ENCODE results near the gene GOLGA8S.
"Not testable (repeated sequence)": the region's sequence is repeated elsewhere in the genome, so short reads cannot be mapped to it uniquely, and the experiment has no call there.

GOLGA8S gene

DNA sequence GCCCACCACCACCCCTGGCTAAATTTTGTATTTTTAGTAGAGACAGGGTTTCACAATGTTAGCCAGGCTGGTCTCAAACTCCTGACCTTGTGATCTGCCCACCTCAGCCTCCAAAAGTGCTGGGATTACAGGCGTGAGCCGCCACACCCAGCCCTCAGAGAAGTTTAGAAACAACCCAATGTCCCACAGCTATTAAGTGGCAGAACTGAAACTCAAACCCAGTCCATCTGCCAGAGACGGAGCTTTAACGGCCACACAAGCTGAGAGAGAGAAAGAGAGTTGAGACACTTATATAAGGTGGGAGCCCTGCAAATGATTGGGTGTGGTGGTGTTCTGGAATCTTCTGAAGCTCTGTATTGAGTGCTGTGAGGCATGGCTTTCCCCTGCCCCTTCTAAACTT is 43.8 kb downstream of the GOLGA8S start:
- DNase-seq = not testable (repeated sequence)

DNA sequence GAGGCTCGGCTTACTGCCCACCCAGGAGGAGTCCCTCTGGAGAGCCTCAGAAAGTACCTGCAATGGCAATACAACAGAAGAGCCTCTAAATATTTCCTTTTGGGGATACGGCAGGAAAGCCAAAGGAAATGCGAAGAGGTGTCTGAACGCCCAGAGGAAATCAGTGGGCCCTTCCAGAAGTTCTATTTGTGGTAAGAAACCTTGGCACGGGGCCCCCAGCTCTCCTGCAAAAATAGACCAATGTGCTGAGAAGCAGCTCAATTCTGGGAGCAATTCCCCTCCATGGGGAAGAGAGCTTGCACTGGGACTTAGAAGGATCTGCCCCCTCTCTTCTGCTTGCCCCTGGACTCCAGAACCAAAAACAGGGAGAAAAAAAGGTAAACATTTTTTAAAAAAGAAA is 44.7 kb downstream of the GOLGA8S start:
- not testable (repeated sequence) for DNase-seq

DNA sequence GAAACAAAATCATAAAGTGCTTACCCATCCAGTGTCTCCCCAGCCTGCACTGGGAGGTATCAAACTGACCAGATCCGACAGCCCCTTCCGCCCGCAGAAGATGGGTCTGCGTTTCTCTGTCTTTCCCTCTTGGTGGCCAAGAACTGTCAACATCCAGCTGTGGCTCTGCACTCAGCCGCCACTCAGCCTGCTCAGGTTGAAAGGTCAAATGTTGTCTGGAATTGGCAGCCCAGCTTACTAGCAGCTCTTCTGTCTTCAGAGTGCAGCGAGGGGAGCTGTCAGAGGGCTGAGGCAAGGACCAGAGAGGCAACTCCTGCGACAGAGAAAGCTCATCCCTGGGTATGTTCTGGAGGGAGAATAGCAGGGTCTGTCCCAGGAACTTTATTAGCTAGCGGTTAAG is 47.1 kb downstream of the GOLGA8S start:
- no peak for DNase-seq

DNA sequence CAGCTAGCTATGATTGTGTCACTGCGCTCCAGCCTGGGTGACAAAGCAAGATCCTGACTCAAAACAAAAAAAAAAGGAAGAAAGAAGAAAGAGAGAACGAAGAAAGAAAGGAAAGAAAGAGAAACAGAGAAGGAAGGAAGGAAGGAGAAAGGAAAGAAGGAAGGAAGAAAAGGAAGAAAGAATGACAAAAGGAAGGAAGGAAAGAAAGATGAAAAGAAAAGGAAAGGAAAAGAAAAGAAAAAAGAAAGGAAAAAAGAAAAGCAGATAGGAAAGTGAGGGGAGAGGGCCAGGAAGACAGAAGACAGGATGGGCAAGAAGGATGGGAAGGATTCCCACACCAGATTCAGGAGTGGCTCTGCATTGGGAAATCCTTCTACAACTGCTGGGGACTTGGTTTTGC is 47.6 kb downstream of the GOLGA8S start:
- DNase-seq = no peak

DNA sequence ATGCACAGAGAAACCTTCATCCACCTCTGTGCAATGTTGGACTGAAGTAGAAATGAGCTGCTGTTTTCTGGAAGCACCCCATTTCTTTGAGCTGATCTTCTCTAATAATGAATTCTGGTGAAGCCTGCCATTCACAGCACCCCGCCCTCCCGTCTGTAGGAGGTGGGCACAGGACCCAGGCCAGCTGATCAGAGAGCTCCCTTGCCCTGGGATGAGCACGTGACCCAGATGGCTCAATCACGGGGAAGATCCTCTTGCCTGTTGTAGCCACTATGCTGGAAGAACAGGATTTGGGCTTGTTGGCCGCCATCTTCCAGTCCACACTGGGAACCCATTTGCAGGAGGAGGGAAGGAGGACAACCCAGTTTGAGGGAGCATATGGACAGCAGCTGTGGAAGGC is 48.0 kb downstream of the GOLGA8S start:
- no peak for DNase-seq

DNA sequence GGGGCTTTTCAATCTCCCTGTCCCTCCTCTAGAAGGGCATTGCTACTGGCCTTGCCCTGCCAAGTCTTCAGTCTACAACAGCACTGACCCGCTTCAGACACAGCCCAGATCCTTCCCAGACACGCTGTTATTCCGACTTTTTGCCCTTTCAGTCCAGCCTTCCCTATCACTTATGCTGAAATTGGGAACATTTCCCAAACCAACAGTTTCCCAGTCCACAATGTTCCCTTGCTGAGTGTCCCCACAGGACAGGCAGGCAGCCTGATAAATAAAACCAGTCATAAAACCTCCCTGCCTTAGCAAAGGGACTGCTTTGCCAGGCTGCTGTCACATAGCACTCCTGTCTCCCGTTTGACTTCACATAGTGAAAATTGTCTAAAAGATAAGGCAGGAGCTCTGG is 49.0 kb downstream of the GOLGA8S start:
- no peak for DNase-seq

DNA sequence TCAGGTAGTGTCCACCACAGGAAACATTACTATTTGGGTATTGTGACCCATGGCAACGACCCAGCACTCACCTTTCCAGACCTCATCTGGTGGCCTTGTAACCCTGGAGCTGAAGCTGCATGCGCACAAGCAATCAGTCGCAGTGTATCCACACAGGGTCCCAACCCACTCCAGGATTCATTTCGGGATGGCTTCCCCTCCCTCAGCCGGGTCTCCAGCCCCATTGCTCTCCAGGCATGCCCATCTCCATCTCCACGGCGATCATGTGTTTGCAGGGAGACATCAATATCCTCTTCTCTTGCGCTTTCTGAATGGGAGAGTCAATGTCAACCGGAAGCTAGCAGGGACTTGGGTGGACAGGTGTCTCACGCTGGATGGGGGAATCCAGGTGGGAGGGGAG is 57.3 kb downstream of the GOLGA8S start:
- DNase-seq = no peak

DNA sequence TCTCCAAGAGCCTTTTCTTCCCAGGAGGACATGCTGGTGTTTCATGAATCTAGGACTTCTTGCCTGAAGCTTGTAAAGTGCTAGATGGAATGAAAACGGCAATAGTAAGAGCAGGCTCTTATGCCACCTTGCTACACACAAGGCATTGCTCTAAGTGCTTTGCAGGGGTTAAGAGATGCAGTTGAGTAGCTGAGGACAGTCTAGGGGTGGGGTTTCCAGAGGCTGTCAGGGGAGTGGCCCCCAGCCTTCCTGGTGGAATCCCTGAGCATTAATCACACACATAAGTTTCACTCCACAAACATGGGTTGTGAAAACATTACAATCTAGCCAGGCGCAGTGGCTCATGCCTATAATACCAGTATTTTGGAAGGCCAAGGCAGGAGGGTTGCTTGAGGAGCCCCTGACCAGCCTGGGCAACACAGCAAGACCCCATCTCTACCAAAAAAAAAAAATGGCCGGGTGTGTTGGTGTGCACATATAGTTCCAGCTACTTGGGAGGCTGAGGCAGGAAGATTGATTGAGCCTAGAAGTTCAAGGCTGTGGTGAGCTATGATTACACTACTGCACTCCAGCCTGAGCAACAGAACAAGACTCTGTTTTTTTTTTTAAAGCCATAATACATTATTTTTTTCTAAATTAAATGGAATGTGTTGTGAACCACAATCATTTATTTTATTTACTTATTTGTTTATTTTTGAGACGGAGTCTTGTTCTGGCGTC is 58.5 kb downstream of the GOLGA8S start:
- not testable (repeated sequence) for DNase-seq
